ENCODE data around the gene PXDN.
"Not testable (repeated sequence)": the region's sequence is repeated elsewhere in the genome, so short reads cannot be mapped to it uniquely, and the experiment has no call there.

PXDN gene

GRCh38 chr2:1631292-1632001, 112.9 kb downstream of the PXDN start:
- no peak for DNase-seq (ENCODE audit: low read depth in 2 of 2)

- DNase-seq (ENCODE audit: low read depth in 2 of 2): no peak
Measured at GRCh38 chr2:1628893-1629292, 115.4 kb downstream of the PXDN start.

DNA sequence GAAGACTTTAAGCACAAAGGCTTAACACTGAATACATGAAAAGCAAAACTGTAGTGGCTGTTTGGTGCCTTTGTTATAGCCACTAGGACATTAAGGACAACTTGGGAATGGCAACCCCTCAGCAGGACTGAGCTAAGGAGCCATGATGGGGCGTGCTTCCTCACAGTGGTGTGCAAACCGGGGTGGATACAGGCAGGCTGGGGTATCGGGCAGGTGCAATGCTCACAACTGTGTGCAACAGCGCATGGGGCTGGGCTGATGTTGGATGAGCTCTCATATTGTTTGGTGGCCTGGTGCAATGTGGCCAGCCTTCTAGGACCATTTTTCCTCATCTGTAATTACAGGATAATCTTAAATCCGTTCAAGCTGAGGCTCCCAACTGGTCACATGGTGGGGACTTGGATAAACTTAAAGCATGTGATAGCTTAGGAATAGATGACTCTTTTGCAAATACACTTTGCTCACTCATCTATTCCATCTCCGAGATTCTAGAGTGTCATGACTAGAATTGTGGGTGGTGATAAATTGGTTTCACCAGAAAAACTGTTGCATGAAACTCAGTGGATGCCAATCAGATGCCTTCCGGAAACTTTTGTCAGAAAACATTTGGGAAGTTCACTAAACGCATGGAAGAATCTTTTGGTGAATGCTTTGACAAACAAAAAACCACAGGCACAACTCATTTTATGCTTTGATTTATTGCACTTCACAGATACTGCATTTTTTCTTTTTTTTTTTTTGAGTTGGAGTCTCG, 116.5 kb downstream of the PXDN start:
- no peak for DNase-seq (ENCODE audit: low read depth in 2 of 2)

DNA sequence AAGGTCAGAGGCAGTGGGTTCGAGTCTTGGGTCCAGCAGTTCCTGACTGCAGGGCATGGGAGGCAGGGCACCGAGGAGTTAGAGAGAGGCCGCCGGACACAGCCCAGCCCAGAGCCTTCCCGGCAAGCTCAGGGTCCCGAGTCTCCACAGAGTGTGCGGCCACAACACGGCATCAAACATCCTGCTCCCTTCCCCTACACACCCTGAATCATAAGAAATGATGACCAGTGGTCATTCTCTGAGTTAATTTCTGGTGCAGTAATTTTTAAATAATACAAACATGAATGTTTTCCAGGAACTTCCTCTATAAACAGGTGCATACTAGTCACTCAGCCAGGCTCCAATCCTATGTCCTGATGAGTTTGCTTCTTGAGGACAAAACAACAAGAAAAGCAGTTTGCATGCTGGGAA, 118.0 kb downstream of the PXDN start:
- DNase-seq (ENCODE audit: low read depth in 2 of 2): no peak

GRCh38 chr2:1625281-1626001, 118.9 kb downstream of the PXDN start:
- DNase-seq (ENCODE audit: low read depth in 2 of 2): no peak

DNA sequence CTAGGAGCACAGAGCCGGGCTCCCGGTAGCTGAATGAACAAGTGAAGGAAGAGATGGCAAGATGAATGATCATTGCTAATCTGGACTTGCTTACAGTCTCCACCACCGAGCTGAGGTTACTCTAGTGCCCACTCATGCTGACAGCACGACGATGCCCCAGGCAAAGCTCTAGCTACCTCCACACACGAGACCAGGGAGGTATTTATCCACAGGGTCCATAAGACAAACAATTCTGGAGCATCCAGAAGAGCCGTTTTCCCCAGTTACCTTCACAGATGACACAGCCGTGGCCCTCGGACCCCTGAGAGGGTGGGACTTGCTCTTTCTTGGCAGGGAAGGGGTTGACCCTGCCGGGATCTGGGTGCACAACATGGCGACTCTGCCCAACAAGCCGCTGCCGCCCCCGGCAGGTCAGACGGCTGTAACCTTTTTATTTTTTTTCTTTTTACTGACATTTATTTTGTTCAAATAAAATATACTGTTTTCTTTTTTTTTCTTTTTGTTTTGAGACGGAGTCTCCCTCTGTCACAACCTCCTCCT, 120.3 kb downstream of the PXDN start:
- no peak for DNase-seq (ENCODE audit: low read depth in 2 of 2)

DNA sequence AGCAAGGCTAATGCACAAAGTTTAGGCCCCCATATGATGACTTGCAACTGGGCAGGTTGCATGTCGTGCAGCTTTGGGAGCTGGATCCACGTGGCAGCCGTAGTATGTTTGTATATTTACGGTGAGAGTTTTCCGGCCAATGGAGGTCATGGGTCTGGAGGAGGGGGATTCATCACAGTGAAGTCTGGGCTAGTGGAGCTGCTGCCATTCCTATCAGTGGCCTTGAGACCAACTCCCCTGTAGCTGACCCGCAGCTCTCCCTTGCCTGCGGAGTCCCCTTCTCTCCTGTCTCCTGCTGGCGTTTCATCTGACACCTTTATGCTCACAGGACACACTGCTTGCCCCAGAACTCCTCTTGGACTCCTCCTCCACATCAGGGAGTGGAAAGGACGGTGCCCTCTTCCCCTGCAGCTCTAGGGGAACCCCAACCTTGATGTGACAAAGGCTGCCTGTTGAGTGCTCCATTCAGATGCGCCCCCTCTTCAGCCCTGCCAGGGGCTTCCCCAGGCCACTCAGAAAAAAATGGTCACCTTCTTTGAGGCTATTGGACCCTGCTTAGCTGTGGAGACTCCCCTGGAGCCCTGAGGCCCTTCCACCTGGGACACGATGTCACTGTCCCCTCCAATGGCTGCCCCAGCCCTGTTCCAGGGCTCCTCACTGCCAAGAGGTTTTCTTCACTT, 121.7 kb downstream of the PXDN start:
- no peak for DNase-seq (ENCODE audit: low read depth in 2 of 2)

- not testable (repeated sequence) for DNase-seq (ENCODE audit: low read depth in 2 of 2)
Measured at GRCh38 chr2:1621976-1622375, 122.3 kb downstream of the PXDN start.

DNA sequence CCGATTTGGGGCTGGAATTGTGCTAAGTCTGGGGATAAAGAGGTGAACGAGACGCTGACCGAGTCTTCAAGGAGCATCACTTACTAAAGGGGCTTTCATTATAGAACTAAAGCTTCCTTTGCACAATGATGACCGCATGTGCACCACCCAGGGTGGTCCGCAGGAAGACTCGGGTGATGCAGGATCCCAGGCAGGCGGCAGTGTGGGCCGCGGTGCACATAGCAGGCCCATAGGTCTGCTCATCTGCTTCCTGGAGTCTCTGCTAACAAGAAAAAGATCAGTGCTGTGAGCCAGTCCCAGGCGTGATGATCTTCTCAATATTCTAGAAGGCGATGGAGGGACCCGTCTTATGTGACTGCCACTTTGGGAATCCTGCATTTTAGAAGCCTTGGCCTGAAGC, 122.8 kb downstream of the PXDN start:
- DNase-seq (ENCODE audit: low read depth in 2 of 2): no peak

- DNase-seq (ENCODE audit: low read depth in 2 of 2): no peak
Measured at GRCh38 chr2:1621041-1621440, 123.3 kb downstream of the PXDN start.

- no peak for DNase-seq (ENCODE audit: low read depth in 2 of 2)
Measured at GRCh38 chr2:1620081-1620480, 124.2 kb downstream of the PXDN start.

DNA sequence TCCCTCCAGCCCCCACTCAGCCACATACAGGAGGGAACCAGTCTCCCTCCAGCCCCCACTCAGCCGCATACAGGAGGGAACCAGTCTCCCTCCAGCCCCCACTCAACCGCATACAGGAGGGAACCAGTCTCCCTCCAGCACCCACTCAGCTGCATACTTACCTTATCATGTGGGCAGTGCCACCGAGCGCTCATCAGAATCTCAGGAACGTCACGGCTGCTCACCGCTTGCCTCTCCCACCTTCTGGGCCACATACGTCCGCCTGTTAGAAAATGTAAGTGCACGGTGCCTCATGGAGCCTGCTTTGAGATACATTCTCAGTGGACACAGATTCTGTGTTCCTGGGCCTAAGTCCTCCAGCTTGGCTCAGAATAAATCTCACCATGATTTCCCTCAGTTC, 124.8 kb downstream of the PXDN start:
- DNase-seq (ENCODE audit: low read depth in 2 of 2): no peak

DNA sequence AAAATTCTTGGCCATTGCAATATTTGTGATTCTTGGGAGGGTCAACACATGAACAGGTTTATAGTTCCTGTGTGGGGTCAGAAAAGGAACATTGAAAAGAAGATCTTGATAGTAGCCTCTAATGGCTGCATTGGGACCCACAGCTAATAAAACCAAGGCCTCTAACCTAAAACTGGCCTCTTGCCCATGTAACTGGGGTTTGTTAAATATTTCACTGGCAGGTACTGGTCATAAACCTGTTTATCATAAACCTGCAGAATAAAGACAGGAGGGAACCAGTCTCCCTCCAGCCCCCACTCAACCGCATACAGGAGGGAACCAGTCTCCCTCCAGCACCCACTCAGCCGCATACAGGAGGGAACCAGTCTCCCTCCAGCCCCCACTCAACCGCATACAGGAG, 125.3 kb downstream of the PXDN start:
- DNase-seq (ENCODE audit: low read depth in 2 of 2): no peak

DNA sequence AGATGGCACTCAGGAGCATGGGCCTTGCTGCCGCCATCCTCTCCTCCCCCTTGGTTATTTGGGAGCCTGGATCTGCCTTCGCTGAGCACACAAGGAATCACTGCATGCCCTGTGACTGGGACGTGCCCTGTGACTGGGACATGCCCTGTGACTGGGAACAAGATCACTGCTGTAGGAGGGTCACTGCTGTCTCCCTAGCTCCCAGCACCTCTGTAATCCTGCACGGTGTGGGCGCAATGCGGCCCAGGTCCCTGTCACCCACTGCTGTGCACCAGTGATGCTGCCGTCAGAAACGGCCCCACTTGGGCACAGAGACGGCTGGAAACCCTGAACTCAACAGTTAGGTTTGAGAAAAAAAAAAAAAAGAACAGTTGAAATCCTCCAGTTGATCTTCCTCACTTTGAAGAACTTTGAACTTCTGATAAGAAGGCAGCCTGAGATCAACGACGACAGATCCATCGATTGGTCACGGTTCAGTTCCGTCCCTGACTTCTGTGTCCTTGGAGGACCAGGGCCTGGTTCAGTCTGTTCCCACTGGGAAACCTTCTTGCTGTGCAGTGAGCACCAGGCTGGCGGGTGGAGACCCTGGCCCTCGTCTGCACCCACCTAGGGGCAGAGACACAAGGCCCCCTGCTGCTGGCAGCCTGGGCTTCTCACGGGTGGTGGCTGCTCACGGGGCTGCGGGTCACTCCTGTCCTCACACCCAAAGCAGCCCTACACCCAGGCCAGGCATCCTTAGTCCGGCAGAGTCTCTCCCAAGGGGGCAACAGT, 125.9 kb downstream of the PXDN start:
- no peak for DNase-seq (ENCODE audit: low read depth in 2 of 2)

- no peak for DNase-seq (ENCODE audit: low read depth in 2 of 2)
Measured at GRCh38 chr2:1617425-1618021, 126.8 kb downstream of the PXDN start.

GRCh38 chr2:1614564-1614963, 129.8 kb downstream of the PXDN start:
- DNase-seq (ENCODE audit: low read depth in 2 of 2): no peak

DNA sequence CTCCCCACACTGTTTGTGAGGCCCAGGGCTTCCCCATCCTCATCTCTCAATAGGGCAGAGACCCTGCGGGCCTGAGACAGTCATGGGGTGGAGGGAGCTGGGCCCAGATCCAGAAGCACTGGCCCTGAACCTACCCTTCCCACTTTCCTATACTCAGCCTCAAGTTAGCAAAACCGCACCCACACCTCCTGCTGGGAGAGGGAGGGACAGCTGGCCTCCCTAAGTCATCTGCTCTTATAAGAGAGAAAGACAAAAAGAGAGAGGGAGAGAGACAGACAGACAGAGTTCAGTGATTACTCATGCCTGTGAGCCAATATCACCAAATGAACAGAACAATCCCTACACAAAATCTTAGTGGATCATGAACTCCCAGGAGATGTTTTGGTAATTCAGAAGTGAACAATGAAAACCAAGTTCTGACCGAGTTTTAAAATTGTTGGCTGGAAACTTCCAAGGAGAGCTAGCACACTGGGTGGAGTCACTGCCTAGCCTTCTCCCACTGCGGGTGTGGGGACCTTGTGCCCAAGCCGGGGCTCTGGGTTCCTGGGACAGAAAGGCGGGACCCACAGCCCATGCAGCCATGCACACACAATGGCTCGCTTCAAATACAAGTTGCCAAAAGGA, 130.5 kb downstream of the PXDN start:
- no peak for DNase-seq (ENCODE audit: low read depth in 2 of 2)

DNA sequence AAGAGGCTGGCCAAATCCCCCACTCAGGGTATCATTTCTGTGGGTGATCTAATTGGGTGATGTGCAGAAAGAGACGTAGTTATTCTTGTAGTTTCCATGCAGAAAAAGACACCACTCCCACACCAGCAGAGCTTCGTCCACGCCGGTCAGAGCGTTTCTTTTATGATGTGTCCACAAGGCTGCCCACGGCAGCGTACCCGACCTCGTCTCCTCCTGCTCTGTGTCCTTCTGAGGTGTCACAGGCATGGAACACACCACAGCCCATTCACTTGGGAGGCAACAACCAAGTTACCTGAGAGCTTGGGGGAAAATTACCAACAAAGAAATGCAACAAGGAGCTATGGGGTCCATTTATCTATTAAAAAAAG, 131.3 kb downstream of the PXDN start:
- no peak for DNase-seq (ENCODE audit: low read depth in 2 of 2)

GRCh38 chr2:1612391-1613077, 131.8 kb downstream of the PXDN start:
- no peak for DNase-seq (ENCODE audit: low read depth in 2 of 2)

GRCh38 chr2:1611886-1612285, 132.4 kb downstream of the PXDN start:
- DNase-seq (ENCODE audit: low read depth in 2 of 2): no peak
